CD14-positive monocyte (primary cell): ENCODE measurements around the gene PDE12. TPM values are rescaled to one million over a fixed set of nuclear protein-coding genes. Genes with fewer than 3 reads are reported as not detected.

ENCODE experiments used
- DNase-seq, 3 donors: peaks; one replicate each; pipeline ENCODE4 v3.0.0-alpha.2; 2011 to 2022
- H2AFZ ChIP-seq: 2 replicates; pipeline ENCODE4 v1.6.0; 2012; ENCODE audit warnings: mild to moderate bottlenecking, low read depth, low read length, inconsistent platforms; ENCODE audit not compliant: insufficient read depth, poor library complexity, severe bottlenecking
- H3K27ac ChIP-seq, 2 donors: 1 replicate in 1 of 2; 2 replicates in 1 of 2; pipeline ENCODE4 v1.5.1; 2012 to 2013; ENCODE audit warnings: low read length in 2 of 2, control low read depth in 1 of 2, inconsistent platforms in 1 of 2, low read depth in 1 of 2, mild to moderate bottlenecking in 1 of 2
- H3K27me3 ChIP-seq, 2 donors: one replicate each; pipeline versions ENCODE4 v1.6.0 to v1.6.1; 2011 to 2013; ENCODE audit warnings: low read length in 2 of 2; ENCODE audit not compliant: control insufficient read depth in 2 of 2, insufficient read depth in 2 of 2
- H3K36me3 ChIP-seq, 2 donors: replicated peaks in 1 of 2; 1 replicate in 1 of 2; 2 replicates in 1 of 2; pipeline versions ENCODE4 v1.5.1 to v1.6.1; 2012 to 2013; ENCODE audit warnings: low read length in 2 of 2, control low read depth in 1 of 2, inconsistent platforms in 1 of 2, mild to moderate bottlenecking in 1 of 2; ENCODE audit not compliant: insufficient read depth in 2 of 2, control insufficient read depth in 1 of 2
- H3K4me1 ChIP-seq, 2 donors: 1 replicate in 1 of 2; 2 replicates in 1 of 2; pipeline versions ENCODE4 v1.5.1 to v1.6.1; 2012 to 2013; ENCODE audit warnings: low read length in 2 of 2, control low read depth in 1 of 2, inconsistent platforms in 1 of 2, mild to moderate bottlenecking in 1 of 2, moderate library complexity in 1 of 2; ENCODE audit not compliant: insufficient read depth in 2 of 2, control insufficient read depth in 1 of 2
- H3K4me2 ChIP-seq: replicated peaks from 2 replicates; pipeline ENCODE3; 2012; ENCODE audit warnings: low read length, moderate library complexity, mild to moderate bottlenecking; ENCODE audit not compliant: poor library complexity, severe bottlenecking; ENCODE audit errors: extremely low read depth
- H3K4me3 ChIP-seq, 3 experiments: fragments of 200-600 bp in 1 of 3; sonication (generic) in 1 of 3; replicated peaks in 1 of 3; 1 replicate in 2 of 3; 2 replicates in 1 of 3; pipeline ENCODE4 v1.5.1; 2011 to 2013; ENCODE audit warnings: low read length in 3 of 3, mild to moderate bottlenecking in 3 of 3, control low read depth in 2 of 3, low read depth in 2 of 3, inconsistent platforms in 1 of 3, moderate library complexity in 1 of 3
- H3K79me2 ChIP-seq: 2 replicates; pipeline ENCODE4 v1.6.0; 2012; ENCODE audit warnings: mild to moderate bottlenecking, control low read depth, inconsistent platforms, low read length, moderate library complexity; ENCODE audit not compliant: insufficient read depth
- H3K9ac ChIP-seq: 2 replicates; pipeline ENCODE4 v1.6.0; 2017; ENCODE audit warnings: low read length, mild to moderate bottlenecking; ENCODE audit not compliant: insufficient read depth, poor library complexity, severe bottlenecking
- H3K9me3 ChIP-seq, 2 donors: replicated peaks in 1 of 2; 1 replicate in 1 of 2; 2 replicates in 1 of 2; pipeline versions ENCODE4 v1.5.1 to v1.6.1; 2012 to 2013; ENCODE audit warnings: low read length in 2 of 2, control low read depth in 1 of 2; ENCODE audit not compliant: control insufficient read depth in 1 of 2, insufficient read depth in 1 of 2
- H4K20me1 ChIP-seq: 2 replicates; pipeline ENCODE4 v1.6.0; 2012; ENCODE audit warnings: mild to moderate bottlenecking, low read length, control low read depth, moderate library complexity; ENCODE audit not compliant: insufficient read depth
- H3K27ac Mint-ChIP-seq, 7 donors: one replicate each; pipeline ENCODE4 v1.8.0; 2020; ENCODE audit warnings: mild to moderate bottlenecking in 7 of 7, mixed read lengths in 7 of 7, moderate library complexity in 6 of 7, inconsistent platforms in 2 of 7
- H3K27me3 Mint-ChIP-seq, 3 donors: one replicate each; pipeline ENCODE4 v1.8.0; 2021 to 2022; ENCODE audit warnings: low read depth in 3 of 3, mild to moderate bottlenecking in 3 of 3, mixed read lengths in 3 of 3, moderate library complexity in 3 of 3, inconsistent platforms in 1 of 3
- H3K36me3 Mint-ChIP-seq, 2 donors: one replicate each; pipeline ENCODE4 v1.8.0; 2020; ENCODE audit warnings: mixed read lengths in 2 of 2, inconsistent platforms in 1 of 2, mild to moderate bottlenecking in 1 of 2
- H3K4me1 Mint-ChIP-seq: one replicate; pipeline ENCODE4 v1.8.0; 2020; ENCODE audit warnings: mild to moderate bottlenecking, mixed read lengths
- H3K4me3 Mint-ChIP-seq, 2 donors: one replicate each; pipeline ENCODE4 v1.8.0; 2020; ENCODE audit warnings: mild to moderate bottlenecking in 2 of 2, mixed read lengths in 2 of 2, moderate library complexity in 1 of 2
- H3K9me3 Mint-ChIP-seq, 7 donors: one replicate each; pipeline ENCODE4 v1.8.0; 2020 to 2022; ENCODE audit warnings: mixed read lengths in 7 of 7, mild to moderate bottlenecking in 6 of 7, moderate library complexity in 6 of 7, inconsistent platforms in 2 of 7
- CTCF ChIP-seq: fragments of 200-600 bp; IDR thresholded peaks from one replicate; pipeline ENCODE4 v1.8.0; 2022; ENCODE audit warnings: antibody characterized with exemption, mild to moderate bottlenecking
- whole genome bisulfite sequencing: methylation state at CpG from one replicate; pipeline ENCODE4 v1.1.5; 2013; ENCODE audit warnings: missing lambda C conversion rate; ENCODE audit not compliant: insufficient coverage; 5-methylcytosine and 5-hydroxymethylcytosine counted together
- intact Hi-C, 2 donors: fragments of 100-400 bp; cut with micrococcal nuclease; formaldehyde crosslinking; loops; one replicate each; pipeline versions ENCODE4 v1.15.0 to v1.15.1; 2023
- polyA plus RNA-seq, 3 donors: library from polyadenylated mRNA; depleted of rRNA in 1 of 3; unstranded in 2 of 3; stranded (reverse) in 1 of 3; fragments of 300-500 nt in 2 of 3; fragments of >200 nt in 1 of 3; fragmentation: Illumina TruSeq in 2 of 3; gene quantifications; 1 replicate in 2 of 3; 2 replicates in 1 of 3; pipeline ENCODE4 v1.2.3, GENCODE V29; 2012 to 2021

The PDE12 gene
- polyA plus RNA-seq, 3 donors: 5.1 to 11.3 (median 11.0) TPM

- no peak for TF ChIP-seq CTCF
- H3K4me3 ChIP-seq: no peak overlapping the region
- H3K27me3 Mint-ChIP-seq: peaks cover 0 to 6% (median 0%) of the 10 kb centered on the region in 3 donors
- H3K27ac Mint-ChIP-seq: peak overlapping the region in 2 of 7 donors; percentile 10 to 65
- H3K36me3 ChIP-seq: no peaks in the 10 kb centered on the region
- H3K36me3 Mint-ChIP-seq: no peaks in the 10 kb centered on the region
- no peak for DNase-seq
- no peaks in the 10 kb centered on the region for H3K4me1 ChIP-seq
- no peaks in the 10 kb centered on the region for H4K20me1 ChIP-seq
- intact Hi-C loops: no loop called here
- no peaks in the 10 kb centered on the region for H3K79me2 ChIP-seq
- no peak overlapping the region for H3K4me2 ChIP-seq
- WGBS: 33% methylated on average over 3 of the region's 3 CpGs
- H3K27ac ChIP-seq: no peak overlapping the region
- no peaks in the 10 kb centered on the region for H3K27me3 ChIP-seq
- H3K9me3 ChIP-seq: no peaks in the 10 kb centered on the region
- peaks cover 4% of the 10 kb centered on the region for H3K4me1 Mint-ChIP-seq
- no peak overlapping the region for H3K4me3 Mint-ChIP-seq
- peaks cover 0 to 3% (median 0%) of the 10 kb centered on the region in 7 donors for H3K9me3 Mint-ChIP-seq
- peak overlapping the region; percentile 21 for H2AFZ ChIP-seq
- H3K9ac ChIP-seq: no peak overlapping the region
Observed at GRCh38 chr3:57518276-57518915, 37.7 kb upstream of the PDE12 start.

GRCh38 chr3:57530071-57530608, 25.9 kb upstream of the PDE12 start:
- no peak overlapping the region for H3K4me3 ChIP-seq
- H3K4me2 ChIP-seq: no peak overlapping the region
- Mint-ChIP-seq H3K4me1 (no peaks in the 10 kb centered on the region), H3K27me3 (peaks cover 1 to 2% (median 2%) of the 10 kb centered on the region in 3 donors), H3K27ac (no peak overlapping the region), H3K9me3 (peaks cover 0 to 4% (median 0%) of the 10 kb centered on the region in 7 donors), H3K36me3 (no peaks in the 10 kb centered on the region), H3K4me3 (no peak overlapping the region)
- H4K20me1 ChIP-seq: no peaks in the 10 kb centered on the region
- H3K4me1 ChIP-seq: no peaks in the 10 kb centered on the region
- H3K79me2 ChIP-seq: no peaks in the 10 kb centered on the region
- no peaks in the 10 kb centered on the region for H3K36me3 ChIP-seq
- intact Hi-C loops: no loop called here
- H3K27ac ChIP-seq: no peak overlapping the region
- H3K9me3 ChIP-seq: no peaks in the 10 kb centered on the region
- no peak overlapping the region for H2AFZ ChIP-seq
- no peaks in the 10 kb centered on the region for H3K27me3 ChIP-seq
- H3K9ac ChIP-seq: no peak overlapping the region
- no peak for TF ChIP-seq CTCF
- no peak for DNase-seq
